ENCODE measurements around the gene PRKN.
A peak's percentile ranks its signal among the peaks of the same experiment; 100 is the strongest.

The PRKN gene

DNA sequence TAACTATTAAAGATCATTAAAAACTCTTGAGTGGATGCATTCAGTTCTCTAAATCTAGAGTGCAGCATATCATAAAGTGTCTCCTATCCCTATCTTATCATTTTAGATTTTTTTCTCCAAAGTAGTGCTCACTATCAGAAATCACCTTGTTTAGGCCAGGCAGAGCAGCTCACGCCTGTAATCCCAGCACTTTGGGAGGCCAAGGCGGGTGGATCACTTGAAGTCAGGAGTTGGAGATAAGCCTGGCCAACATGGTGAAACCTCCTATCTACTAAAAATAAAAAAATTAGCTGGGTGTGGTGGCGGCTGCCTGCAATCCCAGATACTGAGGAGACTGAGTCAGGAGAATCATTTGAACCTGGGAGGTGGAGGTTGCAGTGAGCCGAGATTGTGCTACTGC, 368.9 kb downstream of the PRKN start:
- H3K4me3 ChIP-seq: no peak overlapping the region
- no peak overlapping the region for H3K27ac ChIP-seq

DNA sequence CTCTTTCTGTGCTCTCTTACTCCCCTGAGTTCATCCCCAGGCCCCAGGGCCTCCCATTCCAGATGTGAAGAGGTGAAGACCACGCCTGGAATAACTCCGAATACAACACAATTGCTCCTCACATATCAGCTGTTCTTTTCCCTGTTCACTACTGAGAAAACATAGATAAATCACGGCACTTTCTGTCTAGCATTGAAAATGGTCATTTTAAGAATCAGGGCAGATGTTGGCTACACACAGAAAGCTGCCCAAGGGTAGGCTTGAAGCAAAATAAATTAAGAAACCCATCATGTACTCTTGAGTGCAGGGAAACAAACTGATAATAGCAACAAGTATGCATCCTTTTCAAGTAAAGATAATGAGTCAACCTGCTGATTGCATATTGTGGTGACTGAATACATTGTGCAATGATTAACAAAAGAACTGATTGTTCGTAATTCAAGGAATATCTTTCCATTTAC, 382.5 kb downstream of the PRKN start:
- Histone ChIP-seq H3K4me3 (no peak overlapping the region), H3K27ac (peak overlapping the region in 2 of 21 experiments; percentile 10 to 29)

DNA sequence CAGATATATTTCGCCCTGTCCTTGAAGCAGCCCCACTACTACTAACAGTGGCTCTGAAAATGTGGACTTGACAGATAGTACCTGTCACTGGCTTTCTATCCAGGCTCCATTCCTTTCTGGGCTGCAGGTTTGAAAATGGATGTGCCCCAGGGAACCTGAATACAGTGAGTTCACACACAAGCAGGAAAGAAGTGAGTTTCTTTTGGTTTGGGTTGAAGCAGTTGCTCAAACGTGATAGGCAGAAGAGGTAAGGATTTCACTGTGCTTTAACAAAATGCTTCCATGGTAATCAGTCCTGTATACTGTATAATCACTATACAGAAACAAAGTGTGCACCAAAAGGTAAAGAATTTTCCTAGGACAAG, 382.9 kb downstream of the PRKN start:
- H3K4me3 ChIP-seq: no peak overlapping the region
- peak overlapping the region in 2 of 21 experiments; percentile 10 to 29 for H3K27ac ChIP-seq

DNA sequence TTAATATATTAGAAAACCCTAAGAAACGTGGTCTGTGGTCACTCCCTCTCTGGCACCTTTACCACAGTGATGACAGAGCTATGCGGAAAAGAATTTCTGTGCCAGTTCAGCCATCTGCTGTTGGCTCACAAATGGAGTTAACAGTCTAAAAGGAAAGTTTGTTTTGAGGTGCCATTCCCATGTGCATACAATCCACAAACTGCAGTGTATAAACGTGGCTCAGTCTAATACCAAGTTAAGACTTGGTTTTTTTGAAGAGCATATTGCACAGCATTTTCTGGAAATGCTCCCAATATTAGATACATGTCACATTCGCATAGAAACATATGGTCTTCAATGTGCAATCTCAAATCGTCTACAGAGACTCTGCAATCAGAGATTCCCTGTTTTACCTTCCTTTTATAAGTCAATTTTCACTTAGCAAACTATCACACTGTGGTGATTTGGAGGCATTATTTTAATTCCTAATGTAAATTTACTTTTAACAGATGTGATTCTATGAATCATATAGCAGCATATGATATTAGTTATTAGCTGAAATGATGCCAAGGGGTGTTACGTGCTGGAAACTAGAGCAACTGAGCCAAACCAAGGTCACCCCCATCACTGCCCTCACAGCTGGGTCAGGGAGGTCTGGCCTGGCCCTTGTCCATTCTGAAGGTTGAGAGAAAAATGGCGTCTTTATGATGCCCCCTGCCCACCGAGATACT, 383.5 kb downstream of the PRKN start:
- no peak overlapping the region for H3K4me3 ChIP-seq
- H3K27ac ChIP-seq: peak overlapping the region in 1 of 21 experiments; percentile 10

DNA sequence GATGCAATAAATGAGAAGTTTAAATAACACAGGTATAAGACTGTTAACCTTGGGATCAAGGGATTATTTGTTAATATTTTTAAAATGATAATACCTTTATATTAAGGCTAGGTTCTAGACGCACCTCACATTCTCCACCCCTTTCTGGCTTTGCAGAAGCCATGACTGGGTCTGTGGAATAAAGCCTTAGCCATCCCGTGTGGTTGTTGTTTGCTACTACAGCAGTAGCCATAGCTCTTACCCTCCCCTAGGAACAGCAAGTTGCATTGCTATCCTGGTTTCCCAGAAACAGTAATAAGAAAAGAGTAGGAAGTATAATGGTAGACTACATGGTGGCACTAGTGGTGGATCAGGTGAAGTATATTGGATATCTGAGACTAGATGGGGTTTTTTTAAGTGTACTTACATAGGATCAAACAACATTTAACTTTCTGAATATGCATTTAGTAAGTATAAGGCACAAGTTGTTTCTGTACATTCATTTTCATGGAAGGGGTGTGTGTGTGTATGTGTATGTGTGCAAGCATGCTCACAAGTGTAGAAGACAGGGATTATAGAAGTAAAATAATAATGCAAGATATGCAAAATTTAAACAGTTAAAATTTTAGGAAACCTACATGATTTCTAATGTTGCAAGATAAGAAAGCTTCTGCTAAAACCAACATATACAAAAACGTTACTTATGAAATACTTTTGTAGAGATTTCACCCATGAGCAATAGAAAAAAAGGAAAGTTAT, 384.2 kb downstream of the PRKN start:
- no peak overlapping the region for H3K27ac ChIP-seq
- H3K4me3 ChIP-seq: no peak overlapping the region

DNA sequence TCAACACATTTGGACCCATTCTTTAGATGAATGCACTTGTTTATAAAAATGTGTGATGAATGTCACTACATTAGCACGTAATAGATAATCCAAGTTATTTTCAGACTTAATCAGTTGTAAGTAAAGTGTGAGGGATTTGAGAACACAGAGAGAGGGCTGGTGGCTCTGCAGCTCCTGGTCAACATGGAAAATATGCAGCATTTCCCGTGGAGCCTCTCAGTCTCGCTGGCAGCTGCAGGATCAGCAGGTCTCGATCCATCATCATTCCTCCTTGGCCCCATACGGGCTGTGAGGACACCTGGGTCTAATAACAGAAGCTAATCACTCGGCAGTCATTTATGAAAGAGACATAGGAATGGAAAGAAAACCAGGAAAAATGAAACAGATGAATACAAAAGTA, 390.2 kb downstream of the PRKN start:
- no peak overlapping the region for H3K4me3 ChIP-seq
- no peak overlapping the region for H3K27ac ChIP-seq

DNA sequence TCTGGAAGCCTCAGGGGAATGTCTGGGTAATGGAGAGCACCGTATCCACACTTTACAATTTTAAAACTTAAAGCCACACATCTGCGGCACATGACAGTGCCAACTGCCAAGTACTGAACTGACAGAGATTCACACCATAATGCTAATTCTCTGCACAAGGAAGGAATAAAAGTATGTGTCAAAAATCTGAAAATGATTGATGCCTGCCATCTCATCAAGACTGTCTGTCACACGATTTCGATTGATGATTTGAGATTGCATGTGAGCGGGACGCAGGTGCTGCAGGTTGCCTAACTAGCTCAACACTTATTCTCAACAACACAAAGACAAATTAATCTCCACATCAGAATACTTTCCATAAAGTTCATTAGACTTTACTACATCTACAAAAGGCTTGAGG, 391.2 kb downstream of the PRKN start:
- Histone ChIP-seq H3K4me3 (no peak overlapping the region), H3K27ac (no peak overlapping the region)

DNA sequence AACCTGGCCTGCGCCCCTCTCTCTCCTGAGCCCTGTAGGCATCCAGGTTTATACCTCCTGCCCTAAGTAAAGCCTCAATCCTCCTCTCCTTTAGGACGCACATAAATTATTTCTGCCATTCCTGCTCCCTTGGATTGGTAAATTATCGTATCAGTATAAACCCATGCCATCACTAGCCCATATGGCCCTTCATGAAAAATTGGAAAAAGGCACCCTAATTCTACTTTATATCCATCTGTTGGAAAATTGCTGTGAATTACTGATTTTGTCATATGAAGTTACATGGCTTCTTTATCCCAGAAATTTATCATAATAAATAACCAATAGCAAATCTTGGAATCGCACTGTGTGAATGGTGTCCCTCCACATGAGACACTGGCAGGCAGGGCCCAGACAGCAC, 395.2 kb downstream of the PRKN start:
- no peak overlapping the region for H3K27ac ChIP-seq
- no peak overlapping the region for H3K4me3 ChIP-seq

DNA sequence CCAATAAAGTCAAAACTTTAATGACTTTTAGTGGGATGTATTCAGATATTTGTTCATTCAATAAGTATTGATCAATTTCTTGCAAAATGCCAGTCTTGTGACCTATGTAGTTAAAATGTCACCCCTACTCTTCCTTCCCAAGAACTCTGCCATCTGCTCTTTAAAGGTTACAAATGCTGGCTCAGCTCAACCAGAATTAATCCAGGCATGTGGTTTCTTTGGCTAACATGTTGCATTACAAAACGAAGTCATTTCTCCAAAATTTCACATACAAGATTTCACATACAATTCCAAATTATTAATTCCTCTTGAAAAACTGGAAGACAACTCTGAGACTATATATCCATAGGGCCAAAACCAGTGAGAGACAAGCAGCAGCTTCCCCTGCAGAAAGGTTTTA, 395.7 kb downstream of the PRKN start:
- Histone ChIP-seq H3K27ac (no peak overlapping the region), H3K4me3 (no peak overlapping the region)

DNA sequence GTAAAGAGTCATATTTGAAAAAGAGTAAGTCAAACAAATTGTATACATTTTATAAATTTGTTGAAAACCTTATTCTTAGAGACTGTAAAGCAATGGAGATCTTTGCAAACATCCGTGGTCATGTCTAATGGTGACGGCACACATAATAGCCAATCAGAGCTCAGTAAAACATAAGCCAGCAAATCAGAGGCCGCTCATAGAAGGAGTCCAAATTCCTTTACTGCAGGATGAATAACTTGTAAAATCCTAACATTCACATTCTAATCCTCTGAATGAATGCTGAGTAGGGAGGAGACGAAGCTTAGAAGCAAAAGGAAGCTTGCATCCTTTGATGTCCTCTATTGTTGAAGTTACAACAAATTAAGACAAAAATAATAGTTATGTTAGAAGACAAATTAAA, 401.7 kb downstream of the PRKN start:
- Histone ChIP-seq H3K27ac (no peak overlapping the region), H3K4me3 (no peak overlapping the region)

DNA sequence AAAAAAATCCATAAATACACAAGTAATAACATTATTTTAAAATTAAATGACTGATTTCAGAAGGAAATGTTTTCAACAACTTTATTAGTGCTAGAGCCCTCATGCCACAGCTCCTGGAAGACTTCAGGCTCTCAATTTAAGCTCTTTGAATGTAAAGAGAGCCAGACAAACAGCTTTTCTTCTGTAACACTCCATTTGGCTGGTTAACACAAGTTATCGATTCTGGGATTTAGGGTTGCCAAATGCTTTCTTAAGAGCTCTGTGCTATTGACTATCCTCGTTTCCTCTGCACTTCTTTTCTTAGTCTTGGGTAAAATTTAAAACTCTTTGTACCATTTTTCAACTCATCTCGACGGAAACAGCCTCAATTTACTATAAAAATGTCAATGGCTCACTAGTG, 402.5 kb downstream of the PRKN start:
- no peak overlapping the region for H3K27ac ChIP-seq

DNA sequence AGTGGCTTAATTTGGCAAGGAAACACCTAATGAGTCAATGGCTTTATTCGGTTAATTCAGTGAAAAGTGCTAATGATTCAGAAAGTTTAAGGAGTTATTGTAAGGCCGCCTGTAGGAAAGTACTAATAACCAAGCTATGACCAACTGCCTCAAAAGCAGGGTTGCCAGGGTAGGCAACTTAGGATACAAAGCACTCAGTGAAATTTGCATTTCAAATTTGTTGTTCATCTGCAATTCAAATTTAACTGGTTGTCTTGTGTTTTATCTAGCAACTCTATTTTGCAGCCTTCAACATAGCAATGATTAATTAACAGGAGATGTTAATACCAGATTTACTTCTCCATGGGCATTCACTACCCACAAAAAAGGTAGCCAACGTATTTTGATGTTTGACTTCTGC, 412.3 kb downstream of the PRKN start:
- Histone ChIP-seq H3K27ac (no peak overlapping the region), H3K4me3 (no peak overlapping the region)

More for the DNA sequence above, 402.5 kb downstream of the PRKN start:
- H3K4me3 ChIP-seq: no peak overlapping the region

DNA sequence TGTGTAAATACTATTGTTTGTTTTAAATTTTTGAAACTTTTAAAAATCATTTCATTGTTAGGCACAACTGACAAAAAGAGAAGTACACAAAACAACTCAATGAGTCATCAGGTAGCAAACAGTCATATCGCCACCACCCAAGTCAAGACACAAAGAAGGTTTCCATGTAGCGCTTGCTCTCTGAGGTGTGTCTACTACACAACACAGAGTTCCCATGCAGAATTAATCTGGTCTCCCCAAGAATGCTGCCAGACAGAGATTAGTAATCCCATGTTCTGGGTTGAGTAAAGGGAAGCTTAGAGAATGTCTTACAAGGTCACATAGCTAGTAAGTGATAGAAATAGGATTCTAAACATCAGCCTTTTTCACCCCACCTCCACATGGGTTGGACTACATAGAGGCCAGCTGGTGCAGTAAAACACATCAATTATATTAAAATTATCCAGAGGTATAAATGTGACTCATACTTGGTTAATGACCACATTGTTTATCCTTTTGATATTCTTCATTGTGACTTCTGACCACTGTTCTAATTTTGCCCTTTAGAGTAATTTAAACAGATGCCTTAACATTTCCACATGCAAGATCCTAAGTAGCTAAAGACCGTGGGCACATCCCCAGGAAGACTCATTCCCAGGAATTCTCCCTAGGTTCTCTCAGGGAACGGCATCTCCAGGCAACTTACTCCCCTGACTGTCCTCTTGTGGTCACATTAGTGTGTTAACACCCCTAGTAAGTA, 413.5 kb downstream of the PRKN start:
- no peak overlapping the region for H3K27ac ChIP-seq
- H3K4me3 ChIP-seq: no peak overlapping the region

DNA sequence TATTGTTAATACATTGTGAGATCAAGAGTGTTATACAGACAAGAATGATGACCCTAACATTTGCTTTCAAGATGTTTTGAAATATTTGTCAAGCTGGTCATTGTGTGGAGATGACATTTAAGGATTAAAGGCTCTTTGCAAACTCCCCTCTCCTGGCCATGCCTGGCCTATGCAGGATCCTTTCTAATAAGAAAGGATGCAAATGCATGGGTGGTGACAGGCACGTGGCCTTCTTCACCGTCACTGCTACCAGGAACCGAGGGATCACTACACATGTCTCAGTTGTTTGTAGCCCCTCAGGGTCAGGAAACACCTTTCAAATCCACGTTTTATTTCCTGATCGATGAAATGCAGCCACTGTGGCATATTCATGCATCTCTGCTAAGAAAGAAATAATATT, 419.7 kb downstream of the PRKN start:
- Histone ChIP-seq H3K27ac (no peak overlapping the region), H3K4me3 (no peak overlapping the region)

DNA sequence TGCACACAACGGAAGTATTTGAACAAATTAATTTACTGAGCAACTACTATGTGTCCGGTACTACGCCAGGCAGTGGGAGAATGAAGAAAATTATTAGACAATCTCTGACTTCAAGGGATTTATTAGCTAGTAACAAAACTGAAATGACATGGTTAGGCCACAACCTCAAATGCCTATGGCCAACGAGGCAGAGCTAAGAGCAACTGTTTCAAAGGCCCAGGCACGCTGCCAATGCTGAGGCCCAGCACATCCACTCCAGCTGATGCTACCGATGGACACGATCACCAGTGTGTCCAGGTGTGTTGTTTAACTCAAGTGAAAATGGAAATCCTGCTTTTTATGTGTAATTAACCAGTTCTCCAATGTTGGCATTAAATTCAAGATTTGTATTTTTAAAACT, 420.9 kb downstream of the PRKN start:
- H3K27ac ChIP-seq: no peak overlapping the region
- H3K4me3 ChIP-seq: no peak overlapping the region

DNA sequence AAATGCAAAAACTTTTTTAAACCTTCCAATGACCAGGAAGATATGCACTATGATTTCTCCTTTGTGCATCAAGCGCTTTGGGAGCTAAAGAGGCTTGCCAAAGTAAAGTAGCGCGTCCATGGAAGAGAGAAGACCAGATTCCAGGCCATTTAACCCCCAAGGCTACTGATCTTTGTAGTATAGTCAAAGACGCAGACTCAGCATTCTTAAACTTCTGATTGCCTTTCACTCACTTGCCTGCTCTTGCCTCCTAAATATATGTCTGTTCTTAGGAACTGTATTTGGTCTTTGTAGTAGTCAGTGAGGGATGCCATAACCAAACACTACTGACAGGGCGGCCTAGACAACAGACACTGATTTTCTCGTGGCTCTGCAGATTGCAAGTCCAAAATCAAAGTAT, 426.4 kb downstream of the PRKN start:
- Histone ChIP-seq H3K4me3 (no peak overlapping the region), H3K27ac (no peak overlapping the region)

DNA sequence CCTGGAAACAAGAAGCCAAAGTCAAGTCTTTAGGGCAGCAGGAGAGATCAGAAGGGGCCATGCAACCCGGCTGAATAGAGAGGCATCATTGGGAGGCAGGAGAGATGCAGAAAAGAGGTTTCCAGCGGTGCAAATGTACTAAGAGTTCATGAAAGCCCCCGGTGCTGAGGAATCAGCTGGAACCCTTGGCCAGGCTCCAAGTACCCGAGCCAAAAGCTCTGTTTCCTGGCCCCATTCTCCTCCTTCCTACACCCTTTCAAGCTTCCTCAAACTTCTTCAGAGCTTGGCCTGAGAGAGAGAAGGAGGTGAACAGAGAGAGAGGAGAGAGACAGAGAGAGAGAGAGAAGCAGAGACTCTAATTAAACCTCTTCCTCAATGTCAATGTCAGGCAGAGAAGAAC, 433.5 kb downstream of the PRKN start:
- no peak overlapping the region for H3K27ac ChIP-seq
- no peak overlapping the region for H3K4me3 ChIP-seq

DNA sequence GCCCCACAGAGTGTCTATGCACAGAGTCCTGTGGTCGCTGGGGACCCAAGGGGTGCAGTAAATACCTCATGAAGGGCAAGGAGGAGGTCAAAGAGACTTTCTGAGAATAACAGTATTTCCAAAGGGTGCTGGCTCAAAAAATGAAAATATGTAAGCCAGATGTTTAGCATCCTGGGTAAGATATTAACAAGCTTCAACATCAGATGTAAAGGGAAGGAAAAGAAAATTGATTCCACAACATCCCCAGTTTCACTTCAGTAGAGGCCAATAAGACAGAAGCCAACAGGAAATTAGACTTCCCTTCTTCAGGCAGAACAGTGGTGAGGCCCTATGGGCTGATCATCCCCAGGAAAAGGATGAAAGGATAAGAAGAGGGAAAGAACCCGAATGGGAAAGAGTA, 434.7 kb downstream of the PRKN start:
- Histone ChIP-seq H3K4me3 (no peak overlapping the region), H3K27ac (no peak overlapping the region)

DNA sequence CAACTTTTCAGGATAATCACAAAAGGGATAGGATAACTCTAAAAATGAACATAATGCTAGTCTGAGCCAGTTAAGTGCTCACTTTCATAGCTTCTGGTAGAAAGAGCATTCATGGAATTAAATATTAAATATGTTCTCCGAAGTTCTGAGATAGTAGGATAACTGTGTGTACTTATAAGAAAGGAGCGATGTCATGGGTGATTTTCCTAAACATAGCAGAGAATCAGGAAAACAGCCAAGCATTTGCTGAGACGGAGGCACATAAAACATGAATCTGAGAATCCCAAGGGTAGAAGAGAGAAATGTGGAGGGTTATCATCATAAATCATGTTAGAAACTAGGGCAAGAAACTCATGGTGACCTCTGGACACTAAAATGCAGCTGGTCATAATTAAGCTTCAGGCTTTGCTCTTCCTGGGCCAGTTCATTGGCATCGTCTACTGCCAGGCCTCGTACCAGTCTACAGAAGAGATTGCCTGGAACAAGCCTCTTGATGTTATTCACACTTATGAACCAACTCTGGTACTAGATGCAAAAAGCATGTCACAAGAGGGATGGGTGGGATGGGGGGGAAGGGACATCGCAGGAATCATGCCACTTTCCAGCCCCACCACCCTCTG, 436.6 kb downstream of the PRKN start:
- no peak overlapping the region for H3K4me3 ChIP-seq
- peak overlapping the region in 1 of 21 experiments; percentile 16 for H3K27ac ChIP-seq

DNA sequence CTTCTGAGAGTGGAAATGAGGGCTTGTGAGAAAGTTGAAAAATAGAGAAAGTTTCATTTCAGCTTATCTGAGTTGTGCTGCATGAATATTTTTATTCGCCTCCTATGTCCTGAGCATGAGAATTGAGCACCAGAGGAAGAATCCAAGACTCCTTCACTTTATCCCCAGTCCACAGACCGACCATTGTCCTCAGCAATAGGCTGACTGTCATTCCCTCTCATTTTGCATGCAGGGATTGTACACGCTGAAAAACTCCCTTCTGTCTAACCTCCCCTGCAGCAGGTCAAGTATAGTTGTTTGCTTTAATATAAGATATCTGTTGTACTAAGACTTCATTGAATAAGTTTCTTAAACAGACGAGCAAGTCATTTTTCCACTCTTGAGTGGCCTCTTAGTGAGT, 437.6 kb downstream of the PRKN start:
- no peak overlapping the region for H3K4me3 ChIP-seq
- no peak overlapping the region for H3K27ac ChIP-seq
